HG02759 (cell line): ENCODE measurements around the gene KCNK4.
A peak's percentile ranks its signal among the peaks of the same experiment; 100 is the strongest.

Experiments used
- ATAC-seq: cut with Tn5 transposase; IDR thresholded peaks from one replicate; pipeline ENCODE4 v1.9.1; 2021; ENCODE audit warnings: mild to moderate bottlenecking, moderate library complexity; ENCODE audit not compliant: unreplicated experiment

KCNK4 gene

DNA sequence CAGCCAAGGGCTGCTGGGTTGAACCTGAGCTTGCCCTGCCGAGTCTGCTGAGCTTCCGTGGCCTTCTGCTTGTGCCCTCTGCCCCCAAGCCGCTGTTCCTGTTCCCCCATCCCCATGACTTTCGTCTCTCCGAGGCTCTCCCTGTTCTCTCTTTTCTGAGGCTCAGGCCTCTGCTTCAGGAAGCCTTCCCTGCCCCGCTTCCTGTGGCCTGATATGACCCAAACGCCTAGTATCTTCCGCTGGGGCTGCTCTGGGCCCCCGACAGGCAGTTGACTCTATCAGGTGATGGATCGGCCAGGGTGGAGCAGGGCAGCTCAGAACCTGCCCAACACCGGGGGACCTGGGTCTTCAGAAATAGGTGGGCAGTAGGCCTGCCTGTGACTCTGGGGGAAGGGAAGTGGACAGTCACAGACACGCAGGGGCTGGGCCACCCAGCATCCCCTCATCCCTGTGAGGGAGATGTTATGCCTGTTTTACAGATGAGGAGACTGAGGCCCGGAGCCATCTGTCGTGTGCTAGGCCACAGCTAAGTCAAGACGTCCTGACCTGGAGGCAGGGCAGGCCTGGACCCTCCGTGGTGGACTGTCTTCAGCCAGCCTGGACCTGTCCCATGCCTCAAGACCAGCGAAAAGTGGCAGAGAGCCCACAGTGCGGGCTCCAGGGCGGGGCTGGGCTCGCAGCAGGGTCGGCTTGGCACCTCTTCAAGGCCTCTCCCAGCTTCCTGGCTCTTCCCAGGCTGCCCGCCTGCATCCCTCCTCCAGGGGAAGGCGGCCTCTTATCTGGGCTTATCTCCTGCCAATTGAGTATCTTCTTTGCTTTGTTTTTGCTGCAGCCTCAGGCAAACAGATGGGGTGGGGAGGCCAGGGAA lies 22.8 kb upstream of the KCNK4 start:
- no peak for ATAC-seq

- peak; percentile 13 for ATAC-seq
Observed at GRCh38 chr11:64268893-64269539, 22.1 kb upstream of the KCNK4 start.

- ATAC-seq, result peak; percentile 72
Observed at GRCh38 chr11:64269540-64270220, 21.4 kb upstream of the KCNK4 start.

- no peak for ATAC-seq
Observed at GRCh38 chr11:64275031-64275800, 15.9 kb upstream of the KCNK4 start.

DNA sequence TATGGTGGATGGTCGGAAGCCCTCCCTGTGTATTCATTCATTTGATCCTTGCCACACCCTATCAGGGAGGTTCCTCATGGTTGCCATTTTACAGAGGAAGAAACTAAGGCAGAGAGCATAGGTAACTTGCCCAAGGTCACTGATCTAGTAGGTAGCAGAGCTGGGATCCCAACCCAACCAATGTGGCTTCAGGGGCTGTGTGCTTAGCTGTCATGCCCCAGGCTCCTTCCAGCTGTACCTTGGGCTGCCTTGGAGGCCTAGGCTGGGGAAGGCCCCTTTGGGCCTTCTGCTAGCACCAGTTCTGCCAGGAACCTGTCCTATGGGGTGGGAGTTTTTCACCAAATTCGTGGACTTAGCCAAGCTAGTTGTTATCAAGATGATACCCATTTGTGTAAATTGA lies 15.3 kb upstream of the KCNK4 start:
- ATAC-seq, result no peak

GRCh38 chr11:64276653-64277431 lies 14.3 kb upstream of the KCNK4 start:
- no peak for ATAC-seq

GRCh38 chr11:64278576-64279190 lies 12.4 kb upstream of the KCNK4 start:
- ATAC-seq, result no peak

DNA sequence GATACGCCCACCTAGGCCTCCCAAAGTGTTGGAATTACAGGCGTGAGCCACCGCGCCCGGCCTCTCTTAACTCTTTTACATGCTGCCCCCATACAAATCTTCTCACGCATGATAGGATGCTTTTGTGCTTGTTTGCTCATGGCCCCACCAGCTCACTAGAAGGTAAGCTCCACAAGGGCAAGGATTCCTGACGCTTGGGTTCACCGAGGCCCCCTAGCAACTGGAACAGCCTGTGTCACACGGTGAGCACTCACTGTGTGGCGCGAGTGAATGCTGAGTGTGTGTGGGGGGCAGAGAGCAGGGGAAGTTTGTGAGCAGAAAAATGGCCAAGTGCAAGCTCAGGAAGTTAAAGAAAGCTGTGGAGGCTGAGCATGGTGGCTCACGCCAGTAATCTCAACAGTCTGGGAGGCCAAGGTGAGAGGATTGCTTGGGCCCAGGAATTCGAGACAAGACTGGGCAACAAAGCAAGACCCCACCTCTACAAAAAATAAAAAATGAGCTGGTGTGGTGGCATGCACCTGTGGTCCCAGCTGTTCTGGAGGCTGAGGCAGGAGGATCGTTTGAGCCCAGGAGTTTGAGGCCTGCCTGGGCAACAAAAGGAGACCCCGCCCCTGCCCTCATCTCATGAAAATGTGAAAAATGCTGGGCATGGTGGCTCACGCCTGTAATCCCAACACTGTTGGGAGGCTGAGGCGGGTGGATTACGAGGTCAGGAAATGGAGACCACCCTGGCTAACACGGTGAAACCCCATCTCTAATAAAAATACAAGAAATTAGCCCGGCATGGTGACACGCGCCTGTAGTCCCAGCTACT lies 8.9 kb upstream of the KCNK4 start:
- ATAC-seq, result no peak

GRCh38 chr11:64283092-64283491 lies 8.0 kb upstream of the KCNK4 start:
- ATAC-seq, result no peak

- ATAC-seq, result peak; percentile 74
Observed at GRCh38 chr11:64284048-64284961, 6.8 kb upstream of the KCNK4 start, which contains the start of gene BAD. Gene BAD (minus strand): TSS chr11:64284665. CDS start chr11:64284368, 297 bp downstream.

DNA sequence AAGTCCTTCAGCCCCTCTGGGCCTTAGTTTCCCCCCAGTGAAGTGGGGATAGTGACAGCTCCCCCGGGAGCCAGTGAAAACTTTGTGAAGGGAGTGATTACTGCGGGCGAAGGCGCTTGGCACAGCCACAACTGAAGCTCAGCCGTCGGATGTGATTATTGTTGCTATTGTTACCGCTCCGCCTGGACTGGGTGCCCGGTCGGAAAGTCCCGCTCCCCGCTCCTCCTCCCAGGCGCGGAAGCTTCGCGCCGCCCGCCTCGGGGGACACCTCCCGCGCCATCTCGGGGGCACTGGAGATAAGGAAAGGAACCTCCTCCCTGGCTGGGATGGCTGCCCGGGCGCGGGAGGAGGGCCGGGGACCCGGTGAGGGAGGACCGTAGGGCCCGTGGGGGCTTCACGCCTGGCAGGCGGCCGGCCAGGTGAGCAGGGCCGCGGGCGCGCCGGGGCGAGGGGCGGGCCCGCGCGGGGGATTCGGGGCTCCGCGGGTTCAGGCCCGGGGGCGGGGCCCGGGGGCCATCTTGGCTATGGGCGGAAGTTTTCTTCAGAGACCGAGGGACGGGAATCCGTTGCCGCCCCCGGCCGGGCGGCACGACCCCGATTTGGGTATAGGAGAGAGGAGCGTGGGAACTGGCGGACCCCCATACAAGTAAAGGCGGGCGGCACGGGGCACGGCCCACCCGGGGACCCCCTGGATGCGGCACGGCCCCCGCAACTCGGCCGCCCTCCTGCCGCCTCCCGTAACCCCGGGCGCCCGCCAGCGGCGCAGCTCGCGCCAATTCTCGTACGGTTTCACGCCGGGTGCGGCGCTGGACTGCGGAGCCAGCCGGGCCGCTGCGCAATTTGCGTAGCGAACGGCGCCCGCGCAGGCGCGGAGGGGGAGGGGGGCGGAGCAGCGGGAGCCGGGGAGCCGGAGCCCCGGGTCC lies 5.9 kb upstream of the KCNK4 start, which contains the start of gene GPR137:
TSS of gene GPR137 (plus strand) at position 887 of the 923 bp plus-strand sequence. CDS start 677 bp downstream, outside the sequence.
- ATAC-seq, result peak; percentile 66

DNA sequence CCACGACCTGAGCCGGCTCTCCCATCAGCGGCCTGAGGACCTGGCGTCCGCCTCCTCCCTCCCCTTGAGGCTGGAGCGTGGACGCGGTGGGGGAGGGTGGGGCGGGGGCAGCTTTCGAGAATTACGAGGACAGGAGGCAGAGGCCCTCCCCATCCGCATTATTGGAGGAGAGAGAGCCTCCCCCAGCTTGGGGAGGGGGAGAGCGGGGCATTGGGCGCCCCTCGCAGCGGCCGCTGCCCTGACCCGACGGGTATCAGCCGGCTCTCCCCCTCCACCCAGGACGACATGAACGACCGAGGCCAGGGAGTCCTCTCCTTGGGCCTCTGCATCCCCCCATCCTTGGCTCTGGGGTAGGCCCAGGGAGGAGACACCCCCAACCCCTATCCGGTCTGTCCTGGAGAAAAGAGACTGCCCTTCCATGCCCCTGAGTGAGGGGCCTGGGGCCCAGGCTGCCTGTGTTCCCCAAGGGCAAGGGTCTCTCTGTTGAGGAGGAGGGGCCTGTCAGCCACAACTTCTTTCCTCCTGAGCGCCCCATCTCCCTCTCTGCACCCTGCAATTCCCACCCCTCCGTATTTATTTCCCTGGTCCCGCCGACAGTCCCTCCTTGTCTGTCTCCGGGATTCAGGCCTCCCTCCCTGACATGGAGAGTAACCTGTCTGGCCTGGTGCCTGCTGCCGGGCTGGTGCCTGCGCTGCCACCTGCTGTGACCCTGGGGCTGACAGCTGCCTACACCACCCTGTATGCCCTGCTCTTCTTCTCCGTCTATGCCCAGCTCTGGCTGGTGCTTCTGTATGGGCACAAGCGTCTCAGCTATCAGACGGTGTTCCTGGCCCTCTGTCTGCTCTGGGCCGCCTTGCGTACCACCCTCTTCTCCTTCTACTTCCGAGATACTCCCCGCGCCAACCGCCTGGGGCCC lies 5.0 kb upstream of the KCNK4 start:
- ATAC-seq, result peak; percentile 0

GRCh38 chr11:64286801-64287159 lies 4.3 kb upstream of the KCNK4 start:
- no peak for ATAC-seq

- no peak for ATAC-seq
Observed at GRCh38 chr11:64287676-64288352, 3.3 kb upstream of the KCNK4 start.

DNA sequence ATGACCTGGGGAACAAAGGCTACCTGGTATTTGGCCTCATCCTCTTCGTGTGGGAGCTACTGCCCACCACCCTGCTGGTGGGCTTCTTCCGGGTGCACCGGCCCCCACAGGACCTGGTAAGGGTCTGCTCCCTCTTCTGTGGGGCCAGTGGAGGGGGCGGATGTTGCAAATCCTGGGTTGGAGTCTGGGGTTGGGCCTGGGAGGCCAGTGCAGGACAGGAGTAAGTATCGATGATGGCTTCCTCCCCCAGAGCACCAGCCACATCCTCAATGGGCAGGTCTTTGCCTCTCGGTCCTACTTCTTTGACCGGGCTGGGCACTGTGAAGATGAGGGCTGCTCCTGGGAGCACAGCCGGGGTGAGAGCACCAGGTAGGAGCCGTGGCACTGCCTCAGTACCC lies 2.8 kb upstream of the KCNK4 start:
- ATAC-seq, result no peak
